HG03457 (cell line): ENCODE results near the gene PROSER2.

Source experiments
- ATAC-seq: cut with Tn5 transposase; IDR thresholded peaks from one replicate; pipeline ENCODE4 v1.9.1; 2021; ENCODE audit warnings: moderate number of reproducible peaks; ENCODE audit not compliant: unreplicated experiment

Gene PROSER2

GRCh38 chr10:11901036-11901301, 77.8 kb downstream of the PROSER2 start:
- ATAC-seq = no peak

GRCh38 chr10:11901454-11901832, 78.3 kb downstream of the PROSER2 start:
- no peak for ATAC-seq

- ATAC-seq = no peak
These were observed 78.8 kb downstream of the PROSER2 start for GRCh38 chr10:11901833-11902475.

- no peak for ATAC-seq
These were observed 79.5 kb downstream of the PROSER2 start for GRCh38 chr10:11902646-11903045.

- ATAC-seq = no peak
These were observed 83.6 kb downstream of the PROSER2 start for GRCh38 chr10:11906714-11907113.

GRCh38 chr10:11907914-11908313, 84.8 kb downstream of the PROSER2 start:
- ATAC-seq = no peak

- no peak for ATAC-seq
These were observed 85.4 kb downstream of the PROSER2 start for GRCh38 chr10:11908536-11908935.

GRCh38 chr10:11908991-11909390, 85.8 kb downstream of the PROSER2 start:
- ATAC-seq = no peak

GRCh38 chr10:11909618-11910017, 86.5 kb downstream of the PROSER2 start:
- ATAC-seq = no peak

GRCh38 chr10:11910102-11910501, 86.9 kb downstream of the PROSER2 start:
- no peak for ATAC-seq

- no peak for ATAC-seq
These were observed 90.0 kb downstream of the PROSER2 start for GRCh38 chr10:11913079-11913641.

- ATAC-seq = no peak
These were observed 95.2 kb downstream of the PROSER2 start for GRCh38 chr10:11918384-11918783.

- no peak for ATAC-seq
These were observed 96.1 kb downstream of the PROSER2 start for GRCh38 chr10:11919271-11919670.
